Measurements from ENCODE around the gene RAB3B.
"Not testable (repeated sequence)": the region's sequence is repeated elsewhere in the genome, so short reads cannot be mapped to it uniquely, and the experiment has no call there.

DNA sequence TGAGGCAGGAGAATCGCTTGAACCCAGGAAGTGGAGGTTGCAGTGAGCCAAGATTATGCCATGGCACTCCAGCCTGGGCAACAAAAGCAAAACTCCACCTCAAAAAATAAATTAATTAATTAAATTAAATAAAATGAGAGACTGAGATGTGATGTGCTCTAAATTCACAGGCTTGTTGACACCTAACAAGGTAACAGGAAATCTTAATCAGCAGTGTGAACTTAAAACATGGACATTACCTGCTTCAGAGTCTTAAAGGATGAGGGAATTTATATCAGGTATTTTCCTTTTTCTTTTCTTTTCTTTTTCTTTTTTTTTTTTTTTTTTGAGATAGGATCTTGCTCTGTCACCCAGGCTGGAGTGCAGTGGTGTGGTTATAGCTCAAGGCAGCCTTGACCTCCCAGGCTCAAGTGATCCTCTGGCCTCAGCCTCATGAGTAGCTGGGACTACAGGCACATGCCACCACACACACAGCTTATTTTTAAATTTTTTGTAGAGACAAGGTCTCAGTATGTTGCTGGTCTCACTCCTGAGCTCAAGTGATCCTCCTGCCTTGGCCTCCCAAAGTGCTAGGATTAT lies 23.2 kb downstream of the RAB3B start:
- TF ChIP-seq, protein P1, sequence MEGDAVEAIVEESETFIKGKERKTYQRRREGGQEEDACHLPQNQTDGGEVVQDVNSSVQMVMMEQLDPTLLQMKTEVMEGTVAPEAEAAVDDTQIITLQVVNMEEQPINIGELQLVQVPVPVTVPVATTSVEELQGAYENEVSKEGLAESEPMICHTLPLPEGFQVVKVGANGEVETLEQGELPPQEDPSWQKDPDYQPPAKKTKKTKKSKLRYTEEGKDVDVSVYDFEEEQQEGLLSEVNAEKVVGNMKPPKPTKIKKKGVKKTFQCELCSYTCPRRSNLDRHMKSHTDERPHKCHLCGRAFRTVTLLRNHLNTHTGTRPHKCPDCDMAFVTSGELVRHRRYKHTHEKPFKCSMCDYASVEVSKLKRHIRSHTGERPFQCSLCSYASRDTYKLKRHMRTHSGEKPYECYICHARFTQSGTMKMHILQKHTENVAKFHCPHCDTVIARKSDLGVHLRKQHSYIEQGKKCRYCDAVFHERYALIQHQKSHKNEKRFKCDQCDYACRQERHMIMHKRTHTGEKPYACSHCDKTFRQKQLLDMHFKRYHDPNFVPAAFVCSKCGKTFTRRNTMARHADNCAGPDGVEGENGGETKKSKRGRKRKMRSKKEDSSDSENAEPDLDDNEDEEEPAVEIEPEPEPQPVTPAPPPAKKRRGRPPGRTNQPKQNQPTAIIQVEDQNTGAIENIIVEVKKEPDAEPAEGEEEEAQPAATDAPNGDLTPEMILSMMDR (IDR thresholded peaks at IDR 0.05) = not testable (repeated sequence)
- TF ChIP-seq EZH2phosphoT487, EZH2 (IDR thresholded peaks at IDR 0.05): not testable (repeated sequence)
